HG02852 (cell line): ENCODE measurements around the gene CHRNB2.

Source experiments
- ATAC-seq: cut with Tn5 transposase; IDR thresholded peaks from one replicate; pipeline ENCODE4 v1.9.1; 2021; ENCODE audit warnings: mild to moderate bottlenecking, moderate library complexity; ENCODE audit not compliant: unreplicated experiment

CHRNB2 gene

DNA sequence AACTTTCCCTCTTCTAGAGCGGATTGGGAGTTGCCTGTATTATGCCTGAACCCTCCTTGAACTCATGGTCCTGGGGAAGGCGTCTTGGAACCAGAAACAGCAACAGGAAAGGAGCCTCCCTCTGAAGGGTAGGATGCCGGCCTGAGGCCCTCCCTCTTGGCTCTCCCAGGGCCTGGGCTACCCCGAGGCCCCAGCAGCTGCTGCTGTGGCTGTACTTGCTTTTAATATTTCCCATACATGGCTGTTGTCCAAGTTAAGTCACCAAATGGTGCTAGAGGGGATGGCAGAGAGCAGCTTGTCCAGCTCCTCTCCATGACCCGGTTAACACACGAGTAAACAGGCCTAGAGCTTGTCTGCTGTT is 10.5 kb downstream of the CHRNB2 start:
- ATAC-seq: no peak

DNA sequence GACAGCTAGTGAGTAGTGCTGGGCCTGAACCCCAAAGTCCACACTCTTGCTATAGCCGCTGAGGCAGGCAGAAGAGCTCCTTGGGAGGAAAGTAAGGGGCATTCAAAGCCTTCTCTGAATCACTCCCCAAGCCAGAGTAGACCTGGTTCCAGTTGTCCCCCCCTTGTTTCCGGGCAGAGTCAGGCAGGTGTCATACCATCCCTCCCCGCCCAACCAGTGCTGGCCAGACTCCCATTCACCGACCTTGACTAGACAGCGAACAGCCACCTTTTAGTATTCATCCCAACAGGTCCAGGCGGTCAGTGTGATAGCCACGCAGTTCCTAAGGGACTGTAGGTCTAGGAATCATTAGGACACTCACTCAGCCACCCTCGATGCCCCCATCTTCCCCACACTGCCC is 11.8 kb downstream of the CHRNB2 start:
- ATAC-seq: no peak

DNA sequence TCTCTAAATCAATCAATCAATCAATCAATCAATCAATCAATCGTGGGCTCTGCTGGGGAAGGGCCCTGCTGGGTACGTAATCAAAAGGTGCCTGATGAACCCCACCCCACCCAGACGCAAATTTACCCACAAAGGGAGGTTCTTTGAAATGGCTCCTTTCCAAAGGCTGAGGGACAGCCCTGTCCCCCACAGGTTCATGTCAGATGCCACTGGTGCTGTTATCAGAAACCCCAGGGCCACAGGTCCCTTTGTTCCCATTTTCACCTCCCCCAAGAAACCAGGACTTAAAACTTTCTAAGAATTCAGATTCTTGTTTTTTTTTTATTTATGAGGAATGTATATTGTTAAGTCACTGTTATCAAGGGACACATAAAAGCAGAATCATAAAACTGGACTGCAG is 14.2 kb downstream of the CHRNB2 start:
- no peak for ATAC-seq

DNA sequence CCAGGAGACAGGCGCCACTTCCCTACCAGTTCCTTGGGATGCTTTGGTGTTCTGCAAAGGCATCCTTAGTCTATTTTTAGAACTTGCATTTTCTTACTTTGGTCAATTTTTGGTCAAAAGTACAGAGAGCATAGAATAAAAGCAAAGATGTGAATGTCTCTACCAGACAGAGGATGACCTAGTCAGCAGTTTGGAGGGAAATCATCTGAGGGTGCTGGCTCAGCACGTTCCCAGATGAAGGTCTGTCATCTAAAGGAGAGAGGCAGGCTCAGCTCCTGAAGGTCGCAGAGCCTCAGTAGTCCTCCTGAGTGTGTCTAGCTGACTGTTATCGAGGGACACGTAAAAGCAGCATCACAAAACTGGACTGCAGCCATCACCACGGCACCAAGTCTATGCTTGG is 15.3 kb downstream of the CHRNB2 start:
- no peak for ATAC-seq

DNA sequence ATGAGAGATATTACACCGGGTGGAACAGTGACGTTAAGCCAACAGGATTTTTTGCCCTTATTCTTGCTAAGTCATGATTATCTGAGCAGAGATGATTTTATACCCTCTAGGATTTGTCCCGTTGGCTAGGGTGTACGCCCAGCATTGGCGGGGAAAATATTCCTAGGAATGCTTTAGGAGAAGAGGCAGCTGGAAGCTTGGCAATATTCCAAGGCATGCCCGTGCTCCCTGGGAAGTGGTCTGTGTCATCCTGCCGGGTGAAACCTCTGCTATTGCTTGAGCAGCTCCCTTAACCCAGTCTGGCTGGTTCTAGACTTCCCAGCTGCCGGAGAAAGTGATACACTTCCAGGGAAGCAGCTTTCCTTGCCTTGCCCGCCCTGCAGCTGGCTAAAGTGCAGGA is 16.2 kb downstream of the CHRNB2 start:
- no peak for ATAC-seq

DNA sequence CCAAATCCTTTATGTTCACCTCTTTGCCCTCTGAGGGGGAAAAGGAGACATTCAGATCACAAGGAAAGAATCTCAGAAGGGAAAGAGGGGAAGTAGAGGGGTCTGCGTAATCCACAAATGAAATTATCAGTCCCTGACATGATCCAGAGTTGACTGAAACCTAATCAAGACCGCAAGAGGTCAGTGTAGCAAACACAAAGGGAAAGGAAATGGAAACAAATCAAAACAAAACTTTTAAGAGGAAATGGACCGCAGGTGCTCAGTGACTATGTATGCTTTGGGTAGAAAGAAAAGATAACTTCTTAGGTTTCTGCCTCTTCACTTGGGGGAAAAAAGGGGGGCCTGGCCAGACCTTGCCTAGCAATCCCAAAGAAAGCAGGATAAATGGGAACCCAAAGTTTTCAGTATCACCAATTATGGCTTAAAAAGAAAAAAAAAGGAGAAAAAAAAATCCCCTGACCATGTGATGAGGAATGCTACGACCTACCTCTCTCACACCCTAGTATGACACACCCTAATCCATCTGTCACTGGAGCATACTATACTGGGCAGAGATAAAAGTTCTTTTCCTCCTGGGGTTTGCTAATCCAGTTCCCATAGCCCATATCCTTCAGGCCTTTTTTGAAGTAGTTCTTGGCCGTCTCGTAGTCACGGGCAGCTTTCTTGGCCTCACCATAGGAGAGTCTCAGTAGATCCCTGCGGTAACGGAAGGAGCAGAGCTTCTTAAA is 16.9 kb downstream of the CHRNB2 start:
- no peak for ATAC-seq

GRCh38 chr1:154586231-154586630 is 18.7 kb downstream of the CHRNB2 start:
- no peak for ATAC-seq

DNA sequence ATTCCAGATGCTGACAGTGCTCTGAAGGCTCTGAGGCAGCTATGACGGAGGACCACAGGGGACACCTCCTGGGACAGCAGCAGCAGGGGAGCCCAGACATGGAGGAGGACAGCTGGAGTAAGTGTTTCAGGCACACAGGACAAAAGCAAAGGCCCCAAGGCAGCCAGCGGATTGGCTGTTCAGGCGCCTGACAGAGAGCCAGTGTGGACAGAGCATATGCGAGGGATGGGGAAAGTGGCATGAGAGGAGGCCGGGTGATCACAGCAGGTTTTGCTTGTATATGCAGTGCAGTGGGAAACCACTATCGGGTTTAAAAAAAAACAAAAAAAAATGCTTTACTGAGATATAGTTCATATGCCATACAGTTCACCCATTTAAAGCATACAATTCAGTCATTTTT is 19.1 kb downstream of the CHRNB2 start:
- ATAC-seq: no peak

DNA sequence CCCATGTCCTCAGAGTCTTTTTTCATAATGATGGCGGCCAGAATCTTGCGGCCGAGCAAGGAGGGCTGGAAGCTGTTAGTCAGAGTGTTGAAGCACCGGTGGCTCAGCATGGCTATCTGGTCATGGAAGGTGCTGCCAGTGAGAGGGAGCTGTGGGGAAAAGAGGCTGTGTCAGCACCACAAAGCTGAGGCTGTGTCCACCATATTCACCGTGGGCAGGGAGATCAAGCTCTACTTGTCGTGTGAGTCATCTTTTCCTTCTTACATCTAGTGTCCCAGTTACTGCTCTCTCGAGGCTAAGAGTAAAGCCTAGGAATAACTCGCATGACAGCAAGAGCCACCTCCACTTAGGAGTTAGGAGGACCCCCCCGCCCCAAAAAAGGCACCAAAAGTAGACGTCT is 22.2 kb downstream of the CHRNB2 start:
- no peak for ATAC-seq

DNA sequence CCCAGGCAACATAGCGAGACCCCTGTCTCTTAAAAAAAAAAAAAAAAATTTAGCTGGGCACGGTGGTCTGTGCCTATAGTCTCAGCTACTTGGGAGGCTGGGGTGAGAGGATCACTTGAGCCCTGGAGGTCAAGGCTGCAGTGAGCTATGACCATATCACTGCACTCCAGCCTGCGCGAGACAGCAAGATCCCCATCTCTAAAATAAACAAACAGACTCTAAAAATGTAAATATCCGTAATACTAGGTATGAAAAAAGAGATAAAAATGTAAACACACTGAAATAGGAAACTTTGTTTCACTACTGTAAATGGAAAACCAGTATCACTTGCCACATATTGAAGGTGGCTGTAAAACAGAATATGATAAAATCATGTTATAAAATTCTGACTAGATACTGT is 23.2 kb downstream of the CHRNB2 start:
- no peak for ATAC-seq

DNA sequence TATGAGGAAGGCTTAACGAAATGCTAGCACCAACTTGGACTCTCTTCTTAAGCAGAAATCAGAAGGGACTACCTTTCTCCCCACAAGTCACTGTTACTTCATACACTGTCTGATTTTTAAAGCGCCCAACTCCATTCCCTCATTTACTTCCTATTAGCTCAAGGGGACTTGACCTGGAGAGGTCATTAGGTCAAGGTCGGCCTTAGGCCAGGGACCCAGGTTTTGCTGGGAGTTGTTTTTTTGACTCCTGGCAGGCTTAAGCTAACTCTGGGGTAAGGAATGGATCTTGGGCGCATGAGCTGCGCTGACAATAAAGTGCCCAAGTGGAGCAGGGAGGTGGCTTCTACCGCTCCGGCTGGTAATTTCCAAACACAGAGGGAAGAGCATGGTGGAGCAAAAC is 23.6 kb downstream of the CHRNB2 start:
- no peak for ATAC-seq

- no peak for ATAC-seq
Measured at GRCh38 chr1:154593390-154593789, 25.8 kb downstream of the CHRNB2 start.

DNA sequence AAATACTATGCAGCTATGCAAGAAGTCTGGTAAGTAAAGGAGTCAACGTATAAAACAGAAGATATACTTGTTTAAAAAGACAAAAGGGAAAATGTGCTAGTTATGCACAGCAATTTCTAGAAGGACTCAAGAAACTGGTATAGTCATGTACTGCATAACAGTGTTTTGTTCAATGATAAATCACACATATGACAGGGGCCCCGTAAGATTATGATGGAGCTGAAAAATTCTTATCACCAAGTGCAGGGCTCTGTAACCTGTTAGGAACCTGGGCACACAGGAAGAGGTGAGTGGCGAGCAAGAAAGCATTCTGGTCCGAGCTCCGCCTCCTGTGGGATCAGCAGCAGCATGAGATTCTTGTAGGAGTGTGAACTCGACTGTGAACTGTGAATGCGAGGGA is 27.2 kb downstream of the CHRNB2 start:
- no peak for ATAC-seq

GRCh38 chr1:154595621-154596020 is 28.0 kb downstream of the CHRNB2 start:
- ATAC-seq: no peak

DNA sequence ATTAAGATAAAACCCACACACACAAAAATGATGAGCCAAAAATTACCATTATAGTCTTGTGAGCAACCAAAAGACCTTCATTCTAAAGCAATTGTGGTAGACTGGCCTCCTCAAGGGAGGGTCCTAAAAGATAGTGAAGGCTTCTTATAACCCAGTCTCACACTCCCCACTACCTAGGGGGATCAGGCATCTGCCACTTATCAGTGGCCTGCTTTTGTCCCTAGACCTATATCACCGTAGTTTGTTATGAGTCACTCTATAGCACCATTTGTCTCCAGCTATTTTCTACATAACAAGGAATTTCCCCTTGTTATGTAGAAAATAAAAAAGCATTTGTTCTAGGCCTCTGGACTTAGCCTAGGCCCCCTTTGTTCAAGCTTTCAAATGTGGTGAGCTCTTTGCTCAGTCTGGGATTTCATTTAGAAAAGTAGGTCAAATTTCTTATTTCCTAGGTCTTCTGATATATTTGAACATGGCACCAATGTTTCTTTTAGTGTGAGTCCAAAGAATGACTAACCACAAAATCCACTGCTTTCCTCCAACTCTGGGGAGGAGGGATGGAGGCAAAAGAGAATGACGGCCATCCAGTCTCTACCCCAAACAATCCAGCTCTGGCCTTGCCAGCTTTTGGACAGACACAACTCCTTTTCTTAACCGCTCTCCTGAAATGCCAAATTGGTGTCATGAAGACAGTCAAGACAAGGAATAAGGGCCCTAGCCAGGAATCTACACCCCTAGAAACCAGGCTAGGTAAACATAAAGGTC is 31.5 kb downstream of the CHRNB2 start:
- no peak for ATAC-seq

- no peak for ATAC-seq
Measured at GRCh38 chr1:154599658-154600057, 32.1 kb downstream of the CHRNB2 start.

GRCh38 chr1:154603317-154603716 is 35.7 kb downstream of the CHRNB2 start:
- ATAC-seq: no peak

- no peak for ATAC-seq
Measured at GRCh38 chr1:154605534-154605933, 38.0 kb downstream of the CHRNB2 start.

DNA sequence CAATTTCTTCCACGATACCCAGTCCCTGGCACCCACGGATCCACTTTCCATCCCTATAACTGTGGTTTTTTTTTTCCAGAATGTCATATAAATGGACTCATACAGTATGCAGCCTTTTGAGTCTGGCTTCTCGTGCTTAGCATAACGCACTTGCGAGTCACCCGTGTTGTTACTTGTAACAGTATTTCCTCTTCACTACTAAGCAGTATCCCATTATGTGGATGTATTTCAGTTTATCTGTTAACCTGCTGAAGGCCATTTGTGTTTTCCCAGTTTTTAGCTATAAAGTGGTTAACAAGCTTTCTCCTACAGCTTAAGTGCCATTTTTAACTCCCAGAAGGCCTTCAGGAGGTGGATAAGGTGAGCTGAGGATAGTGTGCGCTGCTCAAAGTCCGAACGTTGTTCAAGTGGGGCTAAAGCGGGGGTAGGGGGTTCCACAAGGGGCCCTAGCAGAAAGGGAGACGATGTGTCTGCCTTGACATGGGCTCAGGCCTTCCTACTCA is 39.6 kb downstream of the CHRNB2 start:
- peak; percentile 8 for ATAC-seq

- peak; percentile 69 for ATAC-seq
Measured at GRCh38 chr1:154607609-154608396, 40.2 kb downstream of the CHRNB2 start, which contains the start of gene ADAR. Gene ADAR, minus strand, starts transcription at chr1:154608186. Its CDS starts 180 bp downstream, at chr1:154608006.
